HFFc6 (cell line): ENCODE data around the gene SCUBE3. TPM values are rescaled to one million over a fixed set of nuclear protein-coding genes. Genes with fewer than 3 reads are reported as not detected.

ENCODE experiments used
- DNase-seq: peaks from one replicate; pipeline ENCODE4 v3.0.0-alpha.2; 2018
- H3K27ac Mint-ChIP-seq: 2 replicates; pipeline ENCODE4 v1.8.0; 2020; ENCODE audit warnings: mild to moderate bottlenecking, mixed read lengths
- H3K27me3 Mint-ChIP-seq: 2 replicates; pipeline ENCODE4 v1.8.0; 2021; ENCODE audit warnings: mild to moderate bottlenecking, moderate library complexity, mixed read lengths; ENCODE audit not compliant: insufficient read depth
- H3K36me3 Mint-ChIP-seq: 2 replicates; pipeline ENCODE4 v1.8.0; 2021; ENCODE audit warnings: low read depth, mixed read lengths
- H3K4me1 Mint-ChIP-seq: 2 replicates; pipeline ENCODE4 v1.8.0; 2020; ENCODE audit warnings: low read depth, mixed read lengths
- H3K4me3 Mint-ChIP-seq: 2 replicates; pipeline ENCODE4 v1.8.0; 2020; ENCODE audit warnings: mild to moderate bottlenecking, moderate library complexity, mixed read lengths
- H3K9me3 Mint-ChIP-seq: 2 replicates; pipeline ENCODE4 v1.8.0; 2020; ENCODE audit warnings: mild to moderate bottlenecking, mixed read lengths
- total RNA-seq, 6 experiments: library from RNA; stranded (reverse); fragmentation: NEBNext Ultra II Directional; extraction: Animal tissue kit (Norgen Biotek cat#: 25700); gene quantifications; 2 replicates in 1 of 6; 3 replicates in 5 of 6; pipeline ENCODE4 v1.2.3, GENCODE V29; 2021
- TF ChIP-seq, protein P1 (sequence below): fragments of 200-600 bp; sonication (generic); IDR thresholded peaks from 2 replicates; pipeline ENCODE4 v1.5.0; 2021; ENCODE audit warnings: antibody characterized with exemption, mild to moderate bottlenecking

Gene SCUBE3
- total RNA-seq, 6 experiments from 2014 or later = 37.0 to 75.0 (median 44.3) TPM

GRCh38 chr6:35278708-35279107, 65.0 kb downstream of the SCUBE3 start:
- Mint-ChIP-seq H3K9me3 (no peaks in the 10 kb centered on the region), H3K4me3 (no peak overlapping the region), H3K27me3 (peaks cover 3% of the 10 kb centered on the region), H3K4me1 (peaks cover 30% of the 10 kb centered on the region), H3K27ac (no peak overlapping the region), H3K36me3 (peaks cover 15% of the 10 kb centered on the region; the same call in 1 of the 2 replicates)
- TF ChIP-seq, protein P1, sequence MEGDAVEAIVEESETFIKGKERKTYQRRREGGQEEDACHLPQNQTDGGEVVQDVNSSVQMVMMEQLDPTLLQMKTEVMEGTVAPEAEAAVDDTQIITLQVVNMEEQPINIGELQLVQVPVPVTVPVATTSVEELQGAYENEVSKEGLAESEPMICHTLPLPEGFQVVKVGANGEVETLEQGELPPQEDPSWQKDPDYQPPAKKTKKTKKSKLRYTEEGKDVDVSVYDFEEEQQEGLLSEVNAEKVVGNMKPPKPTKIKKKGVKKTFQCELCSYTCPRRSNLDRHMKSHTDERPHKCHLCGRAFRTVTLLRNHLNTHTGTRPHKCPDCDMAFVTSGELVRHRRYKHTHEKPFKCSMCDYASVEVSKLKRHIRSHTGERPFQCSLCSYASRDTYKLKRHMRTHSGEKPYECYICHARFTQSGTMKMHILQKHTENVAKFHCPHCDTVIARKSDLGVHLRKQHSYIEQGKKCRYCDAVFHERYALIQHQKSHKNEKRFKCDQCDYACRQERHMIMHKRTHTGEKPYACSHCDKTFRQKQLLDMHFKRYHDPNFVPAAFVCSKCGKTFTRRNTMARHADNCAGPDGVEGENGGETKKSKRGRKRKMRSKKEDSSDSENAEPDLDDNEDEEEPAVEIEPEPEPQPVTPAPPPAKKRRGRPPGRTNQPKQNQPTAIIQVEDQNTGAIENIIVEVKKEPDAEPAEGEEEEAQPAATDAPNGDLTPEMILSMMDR = no peak
- DNase-seq = no peak

DNA sequence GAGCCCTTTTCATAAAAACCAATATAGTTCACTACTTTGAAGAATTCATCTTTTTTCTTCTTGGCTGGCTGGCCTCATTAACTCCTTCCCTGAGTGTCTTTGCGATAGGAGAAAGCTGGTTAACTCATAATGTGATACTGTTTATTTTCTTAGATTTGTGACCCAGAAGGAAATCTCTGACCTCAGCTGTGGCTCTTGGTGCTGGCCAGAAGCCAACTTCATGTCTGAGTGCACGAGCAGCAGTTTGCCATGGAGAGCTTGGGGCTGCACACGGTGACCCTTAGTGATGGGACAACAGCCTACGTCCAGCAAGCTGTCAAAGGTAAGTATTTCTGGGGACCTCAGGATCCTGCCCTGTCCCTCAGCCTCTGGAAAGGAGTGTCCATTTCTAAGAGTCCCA, 67.1 kb downstream of the SCUBE3 start:
- peaks cover 3% of the 10 kb centered on the region for H3K27me3 Mint-ChIP-seq
- no peaks in the 10 kb centered on the region for H3K9me3 Mint-ChIP-seq
- no peak overlapping the region for H3K4me3 Mint-ChIP-seq
- H3K36me3 Mint-ChIP-seq = peaks cover 11% of the 10 kb centered on the region; the same call in 1 of the 2 replicates
- TF ChIP-seq, protein P1 = no peak
- no peak overlapping the region for H3K27ac Mint-ChIP-seq
- no peak for DNase-seq
- H3K4me1 Mint-ChIP-seq = 0 out of 2 replicates have a peak, but pooled peaks cover 10% of the 10 kb centered on the region

DNA sequence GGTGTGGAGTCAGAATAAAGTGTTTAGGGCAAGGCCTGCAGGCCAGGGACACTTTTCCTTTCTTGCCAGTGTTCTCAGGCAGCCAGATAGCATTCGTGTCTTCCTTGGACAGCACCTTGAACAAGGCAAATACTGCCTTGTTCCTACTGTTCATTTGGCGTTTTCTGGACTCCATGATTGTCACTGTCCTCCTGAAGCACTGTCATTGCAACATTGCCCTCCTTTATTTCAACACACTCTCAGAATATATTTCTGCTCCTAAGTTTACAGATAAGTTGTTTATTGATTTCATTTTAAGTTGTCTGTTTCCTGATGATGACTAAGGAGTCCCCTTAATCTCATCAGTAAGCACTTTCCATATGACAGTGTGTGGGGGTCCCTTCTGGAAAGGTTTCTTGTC, 68.7 kb downstream of the SCUBE3 start:
- no peak for DNase-seq
- 0 out of 2 replicates have a peak, but pooled peaks cover 10% of the 10 kb centered on the region for H3K4me1 Mint-ChIP-seq
- TF ChIP-seq, protein P1 = no peak
- H3K4me3 Mint-ChIP-seq = no peak overlapping the region
- H3K36me3 Mint-ChIP-seq = peaks cover 22% of the 10 kb centered on the region
- H3K9me3 Mint-ChIP-seq = no peaks in the 10 kb centered on the region
- H3K27ac Mint-ChIP-seq = no peak overlapping the region
- H3K27me3 Mint-ChIP-seq = peaks cover 3% of the 10 kb centered on the region; the same call in 1 of the 2 replicates

- no peaks in the 10 kb centered on the region for H3K9me3 Mint-ChIP-seq
- TF ChIP-seq, protein P1 = no peak
- H3K4me3 Mint-ChIP-seq = no peak overlapping the region
- no peak for DNase-seq
- 0 out of 2 replicates have a peak, but pooled peaks cover 10% of the 10 kb centered on the region for H3K4me1 Mint-ChIP-seq
- H3K36me3 Mint-ChIP-seq = peaks cover 22% of the 10 kb centered on the region
- H3K27ac Mint-ChIP-seq = no peak overlapping the region
- peaks cover 3% of the 10 kb centered on the region; the same call in 1 of the 2 replicates for H3K27me3 Mint-ChIP-seq
These were observed 69.6 kb downstream of the SCUBE3 start for GRCh38 chr6:35283361-35283760.

DNA sequence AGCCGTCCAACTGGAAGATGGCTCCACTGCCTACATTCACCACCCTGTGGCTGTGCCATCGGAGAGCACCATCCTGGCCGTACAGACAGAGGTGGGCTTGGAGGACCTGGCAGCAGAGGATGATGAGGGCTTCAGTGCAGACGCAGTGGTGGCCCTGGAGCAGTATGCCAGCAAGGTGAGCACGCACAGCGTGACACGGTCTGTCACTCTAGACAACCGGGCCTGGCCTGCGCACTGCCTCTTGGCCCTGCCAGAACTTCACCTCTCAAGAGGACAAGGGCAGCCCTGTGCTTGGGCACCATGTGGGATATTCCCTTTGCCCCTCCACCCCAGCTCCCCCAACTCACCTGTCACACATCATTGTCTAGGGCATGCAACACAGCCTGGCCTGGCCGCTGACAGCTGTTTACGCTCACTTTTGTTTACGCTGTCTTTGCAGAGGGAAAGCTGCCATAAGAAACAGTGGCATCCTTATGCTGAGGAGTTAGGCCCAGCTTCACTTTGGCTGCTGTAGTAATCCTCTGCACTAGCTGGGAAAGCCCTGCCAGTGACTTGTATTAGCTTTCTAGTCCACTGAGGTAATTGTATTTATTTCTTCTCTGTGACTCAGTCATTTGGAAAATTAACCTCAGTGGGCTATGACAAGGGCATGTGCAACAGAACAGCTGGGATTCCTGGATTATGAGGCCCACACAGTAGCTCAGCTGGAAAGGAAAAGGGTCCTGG, 74.1 kb downstream of the SCUBE3 start:
- peak; percentile 6 for DNase-seq

More for the DNA sequence above, 74.1 kb downstream of the SCUBE3 start:
- no peak overlapping the region for H3K27ac Mint-ChIP-seq
- no peak overlapping the region for H3K4me3 Mint-ChIP-seq
- TF ChIP-seq, protein P1 = no peak
- H3K4me1 Mint-ChIP-seq = no peaks in the 10 kb centered on the region
- peaks cover 2% of the 10 kb centered on the region for H3K27me3 Mint-ChIP-seq
- H3K9me3 Mint-ChIP-seq = no peaks in the 10 kb centered on the region
- H3K36me3 Mint-ChIP-seq = peaks cover 24% of the 10 kb centered on the region
